ENCODE data around the gene RREB1. TPM values are rescaled to one million over a fixed set of nuclear protein-coding genes. Genes with fewer than 3 reads are reported as not detected.

The RREB1 gene
- polyA plus RNA-seq, 1 experiment = 1.2 TPM

DNA sequence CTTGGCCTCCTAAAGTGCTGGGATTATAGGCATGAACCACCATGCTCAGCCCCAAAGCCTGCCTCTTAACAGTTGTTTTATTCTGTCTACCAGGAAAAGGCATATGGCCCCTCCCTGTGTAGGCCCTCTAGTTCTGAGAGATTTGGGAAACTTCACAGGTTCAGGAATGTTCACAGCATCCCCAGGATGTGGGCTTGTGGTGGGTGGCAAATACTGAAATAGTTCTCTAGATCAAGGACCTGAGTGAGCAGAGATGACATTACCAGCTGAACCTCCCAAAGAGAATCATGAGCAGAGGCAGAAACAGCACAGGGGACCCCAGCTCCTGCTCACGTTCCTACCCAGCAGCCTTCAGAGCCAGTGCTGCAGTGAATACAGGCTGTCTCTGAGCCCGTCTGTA, 105.7 kb downstream of the RREB1 start:
- TF ChIP-seq, protein P1, sequence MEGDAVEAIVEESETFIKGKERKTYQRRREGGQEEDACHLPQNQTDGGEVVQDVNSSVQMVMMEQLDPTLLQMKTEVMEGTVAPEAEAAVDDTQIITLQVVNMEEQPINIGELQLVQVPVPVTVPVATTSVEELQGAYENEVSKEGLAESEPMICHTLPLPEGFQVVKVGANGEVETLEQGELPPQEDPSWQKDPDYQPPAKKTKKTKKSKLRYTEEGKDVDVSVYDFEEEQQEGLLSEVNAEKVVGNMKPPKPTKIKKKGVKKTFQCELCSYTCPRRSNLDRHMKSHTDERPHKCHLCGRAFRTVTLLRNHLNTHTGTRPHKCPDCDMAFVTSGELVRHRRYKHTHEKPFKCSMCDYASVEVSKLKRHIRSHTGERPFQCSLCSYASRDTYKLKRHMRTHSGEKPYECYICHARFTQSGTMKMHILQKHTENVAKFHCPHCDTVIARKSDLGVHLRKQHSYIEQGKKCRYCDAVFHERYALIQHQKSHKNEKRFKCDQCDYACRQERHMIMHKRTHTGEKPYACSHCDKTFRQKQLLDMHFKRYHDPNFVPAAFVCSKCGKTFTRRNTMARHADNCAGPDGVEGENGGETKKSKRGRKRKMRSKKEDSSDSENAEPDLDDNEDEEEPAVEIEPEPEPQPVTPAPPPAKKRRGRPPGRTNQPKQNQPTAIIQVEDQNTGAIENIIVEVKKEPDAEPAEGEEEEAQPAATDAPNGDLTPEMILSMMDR (IDR thresholded peaks at IDR 0.05; ENCODE audit: insufficient read depth, low read depth, low read length) = no peak
- Histone ChIP-seq H3K36me3 (ENCODE audit: control insufficient read depth, insufficient read depth, low read length) (peaks cover 19% of the 10 kb centered on the region), H3K27me3 (ENCODE audit: control insufficient read depth, insufficient read depth, low read length) (no peaks in the 10 kb centered on the region), H3K4me3 (ENCODE audit: low read depth, low read length) (no peak overlapping the region)
- CTCF ChIA-PET = no interaction called here
- DNase-seq (ENCODE audit: low read depth) = no peak
- POLR2A ChIA-PET = no interaction called here

DNA sequence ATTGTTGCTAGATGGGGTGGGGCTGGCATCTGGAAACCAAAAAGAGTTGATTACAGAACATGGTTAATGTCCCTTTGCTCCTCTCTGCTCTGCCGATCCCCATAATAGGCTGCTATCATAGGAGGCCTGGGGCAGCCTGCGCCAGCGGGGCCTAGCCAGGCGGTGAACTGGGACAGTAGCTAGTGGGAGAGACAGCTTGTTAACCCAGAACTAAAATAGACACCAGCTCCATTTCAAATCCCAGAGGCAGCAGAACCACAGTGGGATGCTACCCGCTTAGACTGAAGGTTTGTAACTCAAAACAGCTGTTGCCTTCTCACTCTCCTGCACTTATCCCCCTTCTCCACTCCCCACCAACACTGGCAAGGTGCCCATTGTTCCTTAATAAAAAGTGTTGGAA, 106.7 kb downstream of the RREB1 start:
- ChIA-PET CTCF (interaction anchor here (1.4 kb wide), 1 partner anchor 538 kb away, joined by 3 read pairs; no protein-coding TSS in a partner anchor), POLR2A (no interaction called here)
- TF ChIP-seq, protein P1 (IDR thresholded peaks at IDR 0.05; ENCODE audit: insufficient read depth, low read depth, low read length) = no peak
- Histone ChIP-seq H3K4me3 (ENCODE audit: low read depth, low read length) (no peak overlapping the region), H3K27me3 (ENCODE audit: control insufficient read depth, insufficient read depth, low read length) (no peaks in the 10 kb centered on the region), H3K36me3 (ENCODE audit: control insufficient read depth, insufficient read depth, low read length) (peaks cover 18% of the 10 kb centered on the region)
- DNase-seq (ENCODE audit: low read depth) = no peak

DNA sequence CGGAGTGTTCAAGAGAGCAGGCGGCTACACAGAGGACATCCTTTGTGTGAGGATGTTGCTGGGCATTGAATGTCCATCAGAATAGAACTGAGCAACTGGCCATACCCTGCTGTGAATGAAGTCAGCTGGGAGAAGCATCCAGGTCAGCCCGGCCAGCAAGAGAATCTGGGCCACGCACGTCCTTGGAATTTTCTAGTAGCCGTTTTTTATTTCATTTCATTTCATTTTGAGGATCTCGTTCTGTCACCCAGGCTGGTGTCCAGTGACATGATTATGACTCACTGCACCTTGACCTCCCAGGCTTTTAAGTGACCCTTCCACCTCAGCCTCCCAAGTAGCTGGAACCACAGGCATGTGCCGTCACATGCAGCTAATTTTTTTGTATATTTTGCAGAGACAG, 107.4 kb downstream of the RREB1 start:
- Histone ChIP-seq H3K27me3 (ENCODE audit: control insufficient read depth, insufficient read depth, low read length) (no peaks in the 10 kb centered on the region), H3K4me3 (ENCODE audit: low read depth, low read length) (no peak overlapping the region), H3K36me3 (ENCODE audit: control insufficient read depth, insufficient read depth, low read length) (peaks cover 22% of the 10 kb centered on the region)
- ChIA-PET POLR2A (no interaction called here), CTCF (interaction anchor here (1.0 to 1.4 kb wide), 2 partner anchors 18 to 539 kb away, joined by 3 read pairs; no protein-coding TSS in a partner anchor)
- no peak for DNase-seq (ENCODE audit: low read depth)
- TF ChIP-seq, protein P1 (IDR thresholded peaks at IDR 0.05; ENCODE audit: insufficient read depth, low read depth, low read length) = no peak

DNA sequence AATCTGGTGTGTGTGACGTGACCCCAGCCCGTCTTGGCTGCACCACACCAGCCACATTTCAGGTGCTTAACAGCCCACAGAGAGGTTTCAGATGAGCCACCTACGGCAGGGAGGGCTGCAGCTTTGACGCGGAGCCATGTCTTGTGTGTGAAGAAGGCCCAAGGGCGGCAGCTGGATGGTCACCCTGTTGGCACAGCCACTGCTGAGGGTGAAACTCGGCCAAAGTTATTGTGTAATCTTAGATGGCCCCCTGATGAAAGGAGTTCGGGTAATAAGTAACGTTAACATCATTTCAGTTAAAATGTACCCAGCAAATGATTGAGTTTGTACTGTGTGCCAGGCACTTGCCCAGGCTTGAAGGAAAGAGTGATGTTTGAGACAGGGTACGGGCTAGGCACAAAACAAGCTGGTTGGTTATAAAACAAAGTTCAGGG, 108.1 kb downstream of the RREB1 start:
- CTCF ChIA-PET = interaction anchor here (1.0 to 2.0 kb wide), 2 partner anchors 17 to 23 kb away, joined by 3 to 5 read pairs; no protein-coding TSS in a partner anchor
- no peak for DNase-seq (ENCODE audit: low read depth)
- H3K27me3 ChIP-seq (ENCODE audit: control insufficient read depth, insufficient read depth, low read length) = no peaks in the 10 kb centered on the region
- TF ChIP-seq, protein P1 (IDR thresholded peaks at IDR 0.05; ENCODE audit: insufficient read depth, low read depth, low read length) = no peak
- no peak overlapping the region for H3K4me3 ChIP-seq (ENCODE audit: low read depth, low read length)
- POLR2A ChIA-PET = no interaction called here
- H3K36me3 ChIP-seq (ENCODE audit: control insufficient read depth, insufficient read depth, low read length) = peaks cover 22% of the 10 kb centered on the region

DNA sequence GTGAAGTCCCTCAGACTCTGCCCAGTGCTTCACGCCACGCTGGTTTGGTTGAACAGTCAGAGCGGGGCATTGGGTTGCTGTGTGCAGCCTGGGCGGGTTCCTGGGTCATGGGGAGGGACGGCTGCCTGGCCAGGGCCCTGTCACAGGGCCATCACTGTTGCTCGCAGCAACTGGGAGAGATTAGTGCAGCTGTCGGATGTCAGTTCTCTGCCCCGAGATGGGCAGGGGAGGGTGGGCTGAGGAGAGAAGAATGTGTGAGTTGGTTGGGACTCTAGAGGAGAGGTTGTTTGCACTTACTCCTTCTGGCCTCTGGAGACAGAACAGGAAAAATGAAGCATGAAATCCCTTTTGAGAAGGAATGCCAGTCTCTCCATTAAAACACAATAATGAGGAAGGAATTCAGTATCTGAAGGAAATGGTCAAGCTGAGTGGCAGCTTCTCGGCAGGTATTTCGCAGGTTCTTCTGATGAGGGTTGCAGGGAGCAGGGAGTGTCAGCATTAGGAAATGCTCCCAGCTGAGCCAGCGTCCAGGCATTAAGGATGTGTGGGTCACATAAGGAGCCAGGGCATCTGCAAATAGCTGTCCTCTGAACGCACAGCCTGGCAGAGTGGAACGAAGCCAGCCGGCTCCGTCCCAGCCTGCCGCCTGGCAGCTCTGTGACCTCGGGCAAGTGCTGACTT, 109.3 kb downstream of the RREB1 start:
- POLR2A ChIA-PET = no interaction called here
- TF ChIP-seq, protein P1 (IDR thresholded peaks at IDR 0.05; ENCODE audit: insufficient read depth, low read depth, low read length) = no peak
- CTCF ChIA-PET = interaction anchor here (1.4 to 2.0 kb wide), 3 partner anchors 9 to 26 kb away, joined by 4 to 8 read pairs (median 5); no protein-coding TSS in a partner anchor
- no peak for DNase-seq (ENCODE audit: low read depth)
- peaks cover 12% of the 10 kb centered on the region for H3K36me3 ChIP-seq (ENCODE audit: control insufficient read depth, insufficient read depth, low read length)
- H3K4me3 ChIP-seq (ENCODE audit: low read depth, low read length) = no peak overlapping the region
- no peaks in the 10 kb centered on the region for H3K27me3 ChIP-seq (ENCODE audit: control insufficient read depth, insufficient read depth, low read length)
